HepG2 (cell line): ENCODE measurements around the gene GMEB1.

Experiments
- CTCF ChIP-seq: sonication (generic); formaldehyde crosslinking; IDR thresholded peaks from 2 replicates; pipeline ENCODE4 v1.5.0; 2020; ENCODE audit warnings: mild to moderate bottlenecking, missing genetic modification reagents, moderate library complexity
- NCOA2 ChIP-seq: sonication (generic); formaldehyde crosslinking; IDR thresholded peaks from 2 replicates; pipeline ENCODE4 v1.8.0; 2022; ENCODE audit warnings: inconsistent platforms
- RNF2 ChIP-seq: fragments of 450-650 bp; conservative IDR thresholded peaks from 2 replicates; pipeline ENCODE4 v1.6.1; 2016; ENCODE audit warnings: low read depth
- SOX6 ChIP-seq, 2 experiments: fragments of 450-650 bp in 1 of 2; sonication (generic) in 1 of 2; formaldehyde crosslinking in 1 of 2; IDR thresholded peaks; 2 replicates each; pipeline versions ENCODE4 v1.4.0 to v1.6.1; 2017 to 2020; ENCODE audit warnings: antibody characterized with exemption in 1 of 2, mild to moderate bottlenecking in 1 of 2, missing genetic modification reagents in 1 of 2
- ZNF263 ChIP-seq: sonication (generic); formaldehyde crosslinking; IDR thresholded peaks from 2 replicates; pipeline ENCODE4 v1.4.0; 2020; ENCODE audit warnings: missing genetic modification reagents

DNA sequence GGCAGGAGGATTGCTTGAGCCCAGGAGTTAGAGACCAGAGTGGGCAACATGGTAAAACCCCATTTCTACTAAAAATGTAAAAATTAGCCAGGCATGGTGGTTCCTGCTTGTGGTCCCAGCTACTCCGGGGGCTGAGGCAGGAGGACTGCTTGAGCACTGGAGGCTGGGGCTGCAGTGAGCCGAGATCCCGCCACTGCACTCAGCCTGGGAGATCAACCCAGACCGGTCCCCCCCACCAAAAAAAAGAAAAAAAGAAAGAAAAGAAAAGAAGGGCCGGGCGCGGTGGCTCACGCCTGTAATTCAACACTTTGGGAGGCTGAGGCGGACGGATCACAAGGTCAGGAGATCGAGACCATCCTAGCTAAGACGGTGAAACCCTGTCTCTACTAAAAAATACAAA is 1.8 kb upstream of the GMEB1 start:
- no peak for TF ChIP-seq SOX6 (IDR thresholded peaks at IDR 0.05)
- no peak for TF ChIP-seq SOX6 (CRISPR knock-in tag; IDR thresholded peaks at IDR 0.05)
- TF ChIP-seq CTCF (CRISPR knock-in tag), result no peak
- no peak for TF ChIP-seq NCOA2 (CRISPR knock-in tag)
- no peak for TF ChIP-seq ZNF263 (CRISPR knock-in tag)
- no peak for TF ChIP-seq RNF2
